HG03565 (cell line): Measurements from ENCODE around the gene DMXL1.
"Not testable (repeated sequence)": the region's sequence is repeated elsewhere in the genome, so short reads cannot be mapped to it uniquely, and the experiment has no call there.

Source experiments
- ATAC-seq: cut with Tn5 transposase; IDR thresholded peaks from one replicate; pipeline ENCODE4 v1.9.1; 2021; ENCODE audit warnings: mild to moderate bottlenecking, moderate library complexity; ENCODE audit not compliant: unreplicated experiment

Gene DMXL1

GRCh38 chr5:119067450-119067849 is 3.4 kb upstream of the DMXL1 start:
- ATAC-seq, result no peak

- ATAC-seq, result peak; percentile 39
These were observed 384 bp upstream of the DMXL1 start for GRCh38 chr5:119070578-119070827.

- ATAC-seq, result no peak
These were observed 691 bp downstream of the DMXL1 start for GRCh38 chr5:119071561-119071995.

- no peak for ATAC-seq
These were observed 1.6 kb downstream of the DMXL1 start for GRCh38 chr5:119072496-119072895.

GRCh38 chr5:119073746-119074337 is 3.0 kb downstream of the DMXL1 start:
- not testable (repeated sequence) for ATAC-seq

- ATAC-seq, result peak; percentile 22
These were observed 3.5 kb downstream of the DMXL1 start for GRCh38 chr5:119074419-119074818.

- ATAC-seq, result not testable (repeated sequence)
These were observed 4.4 kb downstream of the DMXL1 start for GRCh38 chr5:119075269-119075668.

- no peak for ATAC-seq
These were observed 5.2 kb downstream of the DMXL1 start for GRCh38 chr5:119076080-119076479.

GRCh38 chr5:119077444-119077843 is 6.6 kb downstream of the DMXL1 start:
- no peak for ATAC-seq

- no peak for ATAC-seq
These were observed 7.4 kb downstream of the DMXL1 start for GRCh38 chr5:119078071-119078846.

GRCh38 chr5:119078861-119079260 is 8.0 kb downstream of the DMXL1 start:
- ATAC-seq, result no peak

GRCh38 chr5:119079318-119079921 is 8.5 kb downstream of the DMXL1 start:
- ATAC-seq, result peak; percentile 51

- ATAC-seq, result no peak
These were observed 10.0 kb downstream of the DMXL1 start for GRCh38 chr5:119080936-119081335.

- no peak for ATAC-seq
These were observed 11.8 kb downstream of the DMXL1 start for GRCh38 chr5:119082691-119083090.

- peak; percentile 36 for ATAC-seq
These were observed 12.8 kb downstream of the DMXL1 start for GRCh38 chr5:119083679-119084078.

- ATAC-seq, result no peak
These were observed 17.6 kb downstream of the DMXL1 start for GRCh38 chr5:119088438-119088837.

GRCh38 chr5:119095611-119096010 is 24.7 kb downstream of the DMXL1 start:
- no peak for ATAC-seq

GRCh38 chr5:119105971-119106370 is 35.1 kb downstream of the DMXL1 start:
- no peak for ATAC-seq

- no peak for ATAC-seq
These were observed 41.3 kb downstream of the DMXL1 start for GRCh38 chr5:119112151-119112550.

GRCh38 chr5:119117237-119117636 is 46.4 kb downstream of the DMXL1 start:
- ATAC-seq, result no peak

GRCh38 chr5:119118000-119118399 is 47.1 kb downstream of the DMXL1 start:
- no peak for ATAC-seq

GRCh38 chr5:119120893-119121292 is 50.0 kb downstream of the DMXL1 start:
- no peak for ATAC-seq
